D341Med (cell line): ENCODE results near the gene KCNH1.
A peak's percentile ranks its signal among the peaks of the same experiment; 100 is the strongest.
"Not testable (repeated sequence)": the region's sequence is repeated elsewhere in the genome, so short reads cannot be mapped to it uniquely, and the experiment has no call there.

ENCODE experiments used
- DNase-seq: peaks from one replicate; pipeline ENCODE4 v3.0.0; 2012; ENCODE audit warnings: low spot score

The KCNH1 gene

DNA sequence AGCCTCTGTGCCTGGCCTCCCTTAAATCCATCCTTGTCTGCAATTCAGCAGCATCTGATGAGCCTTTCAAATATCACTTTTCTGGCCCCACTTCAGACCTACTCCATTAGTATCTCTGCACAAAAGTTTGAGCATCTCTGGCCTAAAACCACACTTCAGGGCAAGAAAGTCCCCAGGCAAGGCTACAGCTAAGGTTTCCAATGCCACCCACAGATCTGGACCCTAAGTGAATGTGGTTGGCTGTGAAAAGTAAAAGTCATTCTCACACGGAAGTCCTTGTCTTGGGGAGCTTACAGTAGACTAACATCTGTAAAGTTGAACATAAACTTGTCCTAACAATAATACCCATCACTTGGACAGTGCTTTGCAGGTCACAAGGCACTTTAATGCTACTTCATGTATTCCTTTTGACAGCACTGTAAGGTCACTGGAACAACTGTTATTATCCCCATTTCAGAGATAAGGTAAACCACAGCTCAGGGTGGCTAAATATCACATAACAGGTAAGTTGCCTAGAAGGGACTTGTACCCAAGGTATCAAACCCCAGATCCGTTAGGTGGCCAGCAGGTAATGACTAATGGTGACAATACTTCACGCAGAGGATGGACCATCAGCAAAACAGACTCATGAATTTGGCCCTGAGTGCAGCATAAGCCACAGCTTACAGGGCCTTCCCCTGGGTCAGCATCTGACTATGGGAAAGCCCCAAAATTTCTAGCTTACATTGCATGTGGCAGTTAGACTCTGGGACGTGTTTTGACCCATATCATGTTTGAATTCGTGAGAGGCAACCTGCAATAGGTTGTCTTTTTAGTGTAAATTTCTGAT, 449.3 kb downstream of the KCNH1 start:
- no peak for DNase-seq

DNA sequence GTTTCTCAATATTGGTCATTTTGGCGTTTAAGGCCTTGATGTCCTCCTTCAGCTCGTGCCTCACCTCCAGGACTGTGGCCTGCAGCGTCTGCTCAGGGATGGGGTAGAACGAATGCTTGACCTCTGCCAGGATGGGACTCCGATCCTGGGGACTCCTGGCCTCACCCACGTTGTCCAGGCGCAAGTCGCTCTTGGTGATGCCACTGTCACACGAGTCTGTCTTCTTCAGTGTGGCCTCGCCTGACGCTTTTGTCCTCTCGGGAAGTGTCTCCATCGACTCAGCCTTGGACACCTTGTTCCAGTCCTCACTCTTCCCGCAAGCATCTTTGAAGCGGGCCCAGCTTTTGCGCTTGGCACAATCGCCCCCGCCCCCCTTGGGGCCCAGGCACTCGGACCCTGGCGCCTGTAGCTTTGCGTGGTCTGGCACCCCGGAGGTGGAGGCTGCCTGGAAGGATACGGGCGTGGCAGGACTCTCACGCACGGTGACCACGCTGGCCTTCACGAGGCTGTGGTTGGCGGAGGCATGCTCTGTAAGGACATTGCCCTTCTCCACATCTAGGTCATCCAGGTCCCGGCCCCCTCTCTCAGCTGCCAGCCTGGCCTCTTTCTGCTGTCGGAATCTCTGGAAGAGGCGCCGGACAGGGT, 450.4 kb downstream of the KCNH1 start:
- no peak for DNase-seq

DNA sequence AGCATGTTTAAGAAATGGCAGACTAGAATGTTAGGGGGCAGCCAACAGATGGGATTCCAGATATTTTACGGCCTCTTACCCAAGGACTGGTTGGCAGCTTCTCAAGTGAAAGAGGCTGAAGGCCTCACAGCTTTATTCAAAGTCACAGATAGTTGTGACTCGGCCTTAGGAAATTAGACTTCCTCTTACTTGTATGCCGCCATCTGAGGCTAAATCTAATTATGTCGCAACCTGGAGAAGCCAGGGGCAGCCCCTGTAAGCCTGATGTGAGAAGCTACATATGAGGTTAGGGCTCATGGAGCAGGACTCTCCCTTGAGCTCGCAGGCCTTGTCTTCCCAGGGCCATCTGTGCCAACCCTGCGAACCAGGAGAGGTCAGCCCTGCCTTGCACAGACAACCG, 452.8 kb downstream of the KCNH1 start:
- no peak for DNase-seq

DNA sequence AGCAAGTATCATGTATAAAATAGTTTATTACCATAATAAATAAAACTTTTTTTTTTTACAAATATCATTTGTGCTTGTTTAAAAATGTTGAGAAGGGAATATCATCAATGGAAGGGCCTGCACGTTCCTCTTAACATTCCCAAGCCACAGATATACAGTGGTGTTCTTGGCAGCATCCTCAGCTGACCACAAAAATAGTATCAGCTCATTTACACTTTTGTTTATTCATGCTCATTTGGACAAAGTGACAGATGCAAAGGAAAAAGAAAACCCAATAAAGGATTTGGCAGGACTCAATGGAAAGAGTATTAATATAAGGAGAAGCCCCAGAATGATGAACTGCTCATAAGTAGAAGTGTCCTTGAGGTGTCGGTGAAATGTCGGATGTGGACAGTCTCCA, 455.6 kb downstream of the KCNH1 start:
- no peak for DNase-seq

DNA sequence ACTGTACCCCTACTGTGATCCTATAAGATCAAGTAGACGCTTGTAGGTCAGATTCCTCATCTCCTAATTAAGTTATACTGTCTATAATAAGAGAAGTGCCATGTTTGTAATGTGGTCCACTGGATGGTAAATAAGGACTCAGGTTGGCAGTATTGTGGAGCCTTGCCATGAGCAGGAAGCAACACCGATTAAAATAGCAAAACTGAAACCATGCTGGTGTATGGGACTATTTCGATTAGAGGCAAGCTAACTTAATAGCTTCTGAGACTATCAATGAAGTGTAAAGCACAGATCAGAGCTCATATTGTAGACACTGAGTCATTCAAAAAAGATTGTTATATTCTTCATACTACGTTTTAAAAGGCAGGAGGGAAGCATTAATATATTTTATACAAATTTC, 456.4 kb downstream of the KCNH1 start:
- no peak for DNase-seq

DNA sequence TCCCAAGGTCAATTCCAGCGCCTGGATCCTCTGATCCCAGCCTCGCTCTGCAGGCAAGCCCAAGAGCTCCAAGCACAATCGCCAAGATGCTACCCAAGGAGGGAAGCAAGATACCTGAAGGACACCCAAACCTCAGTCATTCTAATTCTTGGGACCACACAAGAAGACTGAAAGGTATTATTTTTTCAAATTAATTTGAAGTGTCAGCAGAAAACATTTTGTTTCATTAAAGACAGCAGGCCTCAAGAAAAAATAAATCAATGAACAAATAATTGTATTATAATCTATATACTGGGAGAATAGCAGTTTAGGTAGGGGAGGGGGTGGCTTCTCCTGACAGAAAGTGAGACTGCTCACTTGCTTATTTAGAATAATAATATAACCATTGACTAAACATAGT, 457.4 kb downstream of the KCNH1 start:
- DNase-seq = no peak

DNA sequence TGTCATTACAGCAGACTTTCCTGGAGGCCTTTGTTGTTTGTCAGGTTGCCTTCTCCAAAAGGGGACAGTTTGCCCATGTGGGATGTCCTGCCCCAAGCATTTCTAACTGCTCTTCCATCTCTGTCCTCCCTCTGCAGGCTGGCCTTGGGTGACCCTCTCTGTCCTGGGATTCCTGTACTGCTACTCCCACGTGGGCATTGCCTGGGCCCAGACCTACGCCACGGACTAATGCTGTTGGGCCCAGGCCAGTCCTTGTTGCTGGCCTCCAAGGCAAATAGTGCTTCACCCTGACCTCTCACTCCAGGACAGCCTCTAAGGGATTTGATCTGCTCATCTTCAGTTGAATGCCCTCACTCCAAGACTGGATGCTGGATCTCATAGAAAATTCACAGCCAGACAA, 459.8 kb downstream of the KCNH1 start:
- no peak for DNase-seq

DNA sequence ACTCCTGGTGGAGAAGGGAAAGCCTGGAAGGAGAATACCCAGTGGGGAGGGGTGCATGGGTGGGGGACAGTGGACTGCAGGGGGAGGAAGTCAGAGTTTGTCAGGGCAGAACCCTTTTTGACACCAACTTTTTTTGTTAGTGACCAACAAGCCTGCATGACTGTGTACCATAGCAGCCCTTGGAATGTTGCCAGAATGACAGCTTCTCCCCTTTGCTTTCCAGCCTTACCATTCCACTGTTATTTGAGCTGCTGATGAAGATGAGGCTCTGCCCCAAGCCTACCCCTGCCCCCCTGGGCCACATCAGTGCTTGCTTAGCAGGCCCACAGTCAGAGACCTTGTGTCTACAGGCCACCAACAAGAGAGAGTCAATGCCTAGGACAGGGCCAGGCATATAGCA, 464.0 kb downstream of the KCNH1 start:
- DNase-seq = no peak

DNA sequence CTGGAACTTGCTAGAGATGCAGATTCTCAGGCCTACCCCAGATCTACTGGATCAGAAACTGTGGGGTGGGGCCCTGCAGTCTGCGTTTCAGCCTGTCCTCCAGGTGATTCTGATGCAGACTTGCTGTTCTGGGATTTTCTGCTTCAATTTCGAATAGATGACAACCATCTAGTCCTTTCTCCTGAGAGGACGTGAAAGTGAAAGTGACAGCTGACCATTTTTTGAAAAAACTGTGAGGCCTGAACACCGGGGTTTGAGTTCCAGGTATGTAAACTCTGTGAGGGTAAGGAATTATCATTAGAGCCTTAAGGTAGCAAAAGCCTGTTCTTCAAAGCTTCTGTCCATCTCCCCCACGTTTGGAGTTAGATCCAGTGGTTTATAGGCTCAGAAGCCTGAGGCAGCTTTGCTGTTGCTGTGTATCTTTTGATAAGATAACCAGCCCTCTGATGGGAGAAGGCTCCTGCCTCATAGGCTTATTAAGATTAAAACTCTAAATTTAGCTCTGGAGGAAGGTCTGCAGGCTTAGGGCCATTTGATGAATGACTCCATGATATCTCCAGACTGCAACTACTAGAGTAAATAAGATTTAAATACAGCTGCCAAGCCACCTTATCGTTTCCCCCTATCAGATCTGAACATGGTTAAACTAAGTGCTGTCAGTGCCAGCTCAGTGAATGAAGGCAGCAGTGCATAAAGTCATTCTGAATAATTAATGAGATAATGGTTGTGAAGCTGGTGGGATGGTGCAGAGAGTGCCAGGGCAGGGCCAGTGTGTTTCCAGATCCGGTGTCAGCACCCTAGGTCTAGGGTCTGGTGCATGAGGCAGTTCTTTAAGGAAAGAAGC, 470.0 kb downstream of the KCNH1 start:
- peak; percentile 62 for DNase-seq

DNA sequence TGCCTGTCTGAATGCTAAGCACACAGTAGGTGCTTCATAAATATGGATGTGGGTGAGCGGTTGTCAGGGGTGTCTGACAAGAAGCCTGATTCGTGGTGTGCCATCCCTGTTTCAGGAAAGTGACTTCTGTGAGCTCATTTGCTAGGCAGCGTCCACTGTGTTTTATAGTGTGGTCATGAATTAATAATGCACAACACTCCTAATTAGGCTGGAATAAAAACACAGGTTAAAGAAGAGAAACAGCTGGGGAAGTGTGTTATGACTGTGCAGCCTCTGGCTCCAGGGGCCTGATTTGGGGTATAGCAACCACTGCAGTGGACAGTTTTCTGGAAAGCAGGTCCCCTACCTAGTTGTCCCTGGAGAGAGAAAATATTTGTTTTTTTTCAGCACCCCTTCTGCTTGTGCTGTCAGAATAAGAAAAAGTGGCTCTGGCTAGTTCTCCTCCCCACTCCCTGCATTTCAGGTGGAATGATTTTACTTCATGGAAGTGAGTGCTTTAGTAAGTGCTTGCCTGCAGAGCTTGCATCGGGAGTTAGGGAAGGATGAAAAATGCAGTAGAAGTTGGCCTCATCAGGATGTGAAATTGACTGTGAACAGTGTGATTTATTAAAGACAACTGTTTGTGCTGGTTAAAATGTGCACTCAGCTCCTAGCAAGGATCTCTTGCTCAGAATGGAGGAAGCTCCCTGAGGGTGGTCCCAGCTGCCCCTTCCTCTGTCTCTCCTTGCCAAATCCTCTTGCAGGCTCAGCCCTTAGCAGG, 471.5 kb downstream of the KCNH1 start:
- no peak for DNase-seq

DNA sequence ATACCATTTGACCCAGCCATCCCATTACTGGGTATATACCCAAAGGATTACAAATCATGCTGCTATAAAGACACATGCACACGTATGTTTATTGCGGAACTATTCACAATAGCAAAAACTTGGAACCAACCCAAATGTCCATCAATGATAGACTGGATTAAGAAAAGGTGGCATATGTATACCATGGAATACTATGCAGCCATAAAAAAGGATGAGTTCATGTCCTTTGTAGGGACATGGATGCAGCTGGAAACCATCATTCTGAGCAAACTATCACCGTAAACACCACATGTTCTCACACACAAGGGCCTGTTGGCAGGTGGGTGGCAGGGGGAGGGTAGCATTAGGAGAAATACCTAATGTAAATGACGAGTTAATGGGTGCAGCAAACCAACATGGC, 472.4 kb downstream of the KCNH1 start:
- not testable (repeated sequence) for DNase-seq

DNA sequence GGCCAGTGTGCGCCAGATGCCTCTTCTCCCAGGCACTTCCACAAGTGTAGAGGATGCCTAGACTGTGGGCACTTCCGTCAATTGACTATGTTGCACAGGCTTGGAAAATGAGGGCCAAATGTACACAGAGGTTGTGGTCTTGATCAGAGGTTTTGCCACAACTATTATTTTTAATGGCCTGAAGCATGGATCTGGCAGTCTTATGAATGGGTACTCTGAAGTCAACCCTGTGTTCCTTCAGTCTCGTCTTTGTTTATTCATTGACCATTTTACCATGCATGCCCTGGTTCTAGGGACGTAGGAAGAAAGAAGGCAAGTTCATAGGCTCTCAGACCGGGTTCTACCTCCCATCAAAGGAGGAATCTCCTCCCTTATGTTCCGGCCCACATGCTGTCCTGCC, 476.1 kb downstream of the KCNH1 start:
- no peak for DNase-seq

DNA sequence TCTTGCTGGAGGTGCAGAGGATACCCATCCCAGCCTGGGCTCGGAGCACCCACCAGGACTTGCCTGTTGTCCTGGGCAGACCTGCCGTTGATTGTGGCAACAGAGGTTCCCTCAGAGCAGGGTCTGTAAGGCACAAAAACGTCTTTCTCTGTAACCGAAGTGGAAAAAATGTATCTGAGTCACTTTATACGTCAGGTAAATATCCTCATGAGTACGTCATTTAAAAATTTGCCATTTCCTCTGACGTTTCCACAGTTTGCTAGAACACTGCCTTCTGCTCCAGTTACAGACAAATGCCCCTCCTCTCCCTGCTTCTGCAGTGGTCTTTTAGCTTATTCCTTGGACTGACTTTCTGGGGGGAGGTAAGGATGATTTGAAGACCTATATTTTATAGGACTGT, 478.4 kb downstream of the KCNH1 start:
- DNase-seq = no peak

DNA sequence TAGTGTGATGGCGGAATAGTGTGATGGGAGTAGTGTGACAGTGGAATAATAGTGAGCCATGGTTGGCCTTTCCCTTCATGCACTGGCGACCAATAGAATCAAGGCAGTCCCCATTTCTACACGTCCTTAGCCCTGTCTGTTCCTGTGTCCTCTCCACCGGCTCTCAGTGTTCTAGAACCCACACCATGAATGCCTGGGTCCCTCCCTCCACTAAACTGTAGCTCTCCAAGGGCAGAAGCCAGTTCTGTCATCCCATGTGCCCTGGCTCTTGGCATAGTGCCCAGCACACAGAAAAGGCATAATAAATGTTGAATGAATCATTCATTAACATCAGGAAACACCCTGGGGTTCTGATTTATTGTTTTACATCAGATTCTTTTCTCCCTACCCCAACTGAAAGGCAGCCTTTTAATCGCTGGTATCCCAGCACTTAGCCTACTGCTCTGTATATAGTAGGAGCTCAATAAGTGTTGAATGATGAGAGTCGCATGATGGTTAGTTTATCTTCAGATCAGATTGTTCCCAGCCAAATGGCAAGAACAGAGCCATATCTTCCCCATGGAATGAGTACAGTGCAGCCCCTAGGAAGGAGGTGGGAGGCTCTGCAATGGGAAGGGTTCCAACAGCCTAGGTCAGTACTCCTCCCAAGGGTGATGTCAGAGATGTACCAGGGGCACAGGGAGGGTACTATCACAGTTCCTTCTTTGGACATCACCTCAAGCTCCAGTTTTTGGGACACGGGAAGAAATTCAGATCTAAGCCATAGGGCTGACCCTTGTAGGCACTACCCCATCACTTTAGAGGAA, 479.6 kb downstream of the KCNH1 start:
- no peak for DNase-seq

DNA sequence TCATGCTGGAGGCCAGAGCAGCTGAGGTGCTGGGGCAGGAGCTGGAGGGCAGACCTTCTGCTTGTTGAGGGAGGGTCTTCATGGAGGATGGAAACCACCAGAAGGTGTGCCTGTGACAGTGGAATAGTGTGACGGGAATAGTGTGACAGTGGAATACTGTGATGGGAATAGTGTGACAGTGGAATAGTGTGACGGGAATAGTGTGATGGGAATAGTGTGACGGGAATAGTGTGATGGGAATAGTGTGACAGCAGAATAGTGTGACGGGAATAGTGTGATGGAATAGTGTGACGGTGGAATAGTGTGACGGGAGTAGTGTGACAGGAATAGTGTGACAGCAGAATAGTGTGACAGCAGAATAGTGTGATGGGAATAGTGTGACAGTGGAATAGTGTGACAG, 480.2 kb downstream of the KCNH1 start:
- DNase-seq = no peak

DNA sequence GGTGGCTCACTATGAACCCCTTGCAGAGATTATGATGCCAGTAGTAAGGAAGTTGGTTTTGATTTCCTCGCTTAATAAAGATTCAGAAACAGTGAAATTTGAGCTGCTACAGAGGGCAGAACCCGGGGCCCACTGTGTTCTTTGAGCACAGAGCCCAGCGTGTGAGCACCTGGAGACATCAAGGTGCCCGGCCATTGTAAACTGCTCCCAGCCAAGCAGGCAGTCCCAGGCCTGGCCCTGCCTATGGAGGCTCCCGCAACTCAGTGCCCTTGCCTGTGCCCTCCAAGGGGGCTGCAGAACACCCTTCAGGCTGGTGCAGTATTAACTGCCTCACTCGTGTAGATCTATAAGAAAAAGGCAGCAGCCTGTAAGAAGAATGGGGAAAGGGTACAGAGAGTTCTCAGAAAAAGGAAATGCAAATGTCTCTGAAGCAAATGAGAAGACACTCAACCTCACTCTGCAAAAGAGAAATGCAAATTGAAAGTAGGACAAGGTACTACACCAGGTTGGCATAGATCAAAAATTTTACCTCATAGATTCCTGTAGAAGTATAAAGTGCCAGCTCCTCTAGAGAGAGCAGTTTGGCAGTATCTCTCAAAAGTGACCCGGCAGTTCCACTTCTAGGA, 481.5 kb downstream of the KCNH1 start:
- no peak for DNase-seq

DNA sequence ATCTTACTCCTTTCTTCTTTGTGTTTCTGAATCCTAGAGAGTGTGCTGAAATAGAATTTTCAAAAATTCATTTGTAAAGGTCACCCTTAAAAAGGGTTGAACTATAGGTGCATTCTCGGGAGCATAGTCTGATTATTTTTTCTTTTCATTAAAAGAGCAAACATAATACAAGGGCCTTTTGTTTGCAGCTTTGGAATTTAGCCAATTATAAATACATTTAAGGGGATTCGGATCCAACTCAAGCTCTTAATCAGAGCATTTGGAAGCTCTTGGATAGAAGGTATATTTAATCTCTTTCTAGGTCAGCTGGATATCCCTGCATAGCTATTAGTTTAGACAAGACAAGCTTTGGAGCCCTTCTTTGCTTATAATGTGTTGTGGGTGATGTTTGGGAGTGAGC, 483.5 kb downstream of the KCNH1 start:
- DNase-seq = no peak

DNA sequence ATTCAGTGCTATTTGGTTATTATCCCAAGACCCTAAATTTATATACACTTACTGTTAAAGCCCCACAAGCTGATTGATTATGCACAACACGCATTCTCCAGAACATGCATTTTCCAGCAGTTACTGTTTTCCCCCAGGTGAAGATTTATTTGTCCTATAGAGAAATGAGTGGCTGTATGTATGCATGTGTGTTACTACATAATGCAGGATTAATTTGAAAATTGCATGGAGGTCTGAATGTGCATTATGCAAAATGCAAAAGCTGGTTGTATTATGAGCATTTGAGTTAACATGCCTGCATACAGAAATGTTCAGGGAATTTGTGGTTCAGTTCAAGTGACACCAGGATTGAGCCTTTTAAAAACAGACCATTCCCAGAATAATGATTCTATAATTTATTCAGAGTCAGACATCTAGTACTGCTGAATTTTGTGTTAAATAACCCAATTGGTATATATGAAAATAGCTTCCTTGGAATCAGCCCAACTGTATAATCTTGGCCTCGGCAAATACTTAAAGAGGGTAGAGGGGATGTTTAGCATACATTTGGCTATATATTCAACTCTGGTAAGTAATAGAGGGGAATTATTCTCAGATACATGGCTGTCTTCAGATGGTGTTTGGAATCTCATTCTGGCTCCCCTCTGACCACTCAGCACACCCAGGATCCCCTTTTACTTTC, 485.2 kb downstream of the KCNH1 start:
- DNase-seq = no peak

DNA sequence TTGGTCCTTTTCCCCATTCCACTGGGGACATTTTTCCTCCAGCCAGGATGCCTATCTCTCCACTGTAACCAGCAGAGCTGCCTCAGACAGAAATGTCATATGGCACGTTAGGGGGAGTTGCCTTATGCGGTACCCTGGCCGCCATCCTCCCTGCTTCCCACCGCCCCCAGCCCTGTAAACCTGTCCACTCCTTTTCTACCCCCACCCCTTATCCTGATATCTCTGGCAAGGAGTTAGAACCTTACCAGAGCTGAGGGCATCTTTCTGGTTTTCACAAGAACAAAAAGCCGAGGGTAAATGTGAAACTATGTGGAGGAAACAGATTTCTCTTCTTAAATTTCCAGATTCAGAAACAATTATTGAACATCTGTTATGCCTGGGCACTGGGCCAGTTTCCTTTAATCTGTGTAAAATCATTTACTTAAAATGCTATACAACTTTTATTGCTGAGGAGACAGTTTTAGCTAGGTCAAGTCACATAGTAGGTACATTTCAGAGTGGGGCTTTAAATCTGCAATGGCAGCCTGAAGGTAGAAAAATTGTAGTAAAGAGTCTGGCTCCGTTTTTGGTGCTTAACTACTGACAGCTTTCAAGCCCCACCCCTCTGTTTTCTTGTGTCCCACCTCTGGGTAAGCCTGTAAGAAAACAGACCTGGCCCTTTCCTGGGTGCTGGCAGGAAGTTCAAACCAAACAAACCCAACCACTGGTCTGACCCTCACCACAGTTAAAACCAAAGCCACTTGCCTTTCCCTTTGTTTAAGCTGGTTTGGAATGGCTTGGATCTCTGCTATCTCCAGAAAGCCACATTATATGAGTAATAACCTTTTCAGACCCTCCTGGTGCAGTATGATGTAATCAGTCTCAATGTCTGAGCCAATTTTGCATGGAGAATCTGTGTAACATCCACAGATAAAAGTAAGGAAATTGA, 486.3 kb downstream of the KCNH1 start:
- peak; percentile 75 for DNase-seq
